Kidney epithelial cell (primary cell): Measurements from ENCODE around the gene BCR. TPM values are rescaled to one million over a fixed set of nuclear protein-coding genes. Genes with fewer than 3 reads are reported as not detected.

Source experiments
- DNase-seq: peaks from one replicate; pipeline ENCODE4 v3.0.0-alpha.2; 2010; ENCODE audit warnings: low read depth
- H3K27me3 ChIP-seq: 2 replicates; pipeline ENCODE4 v1.6.0; 2011; ENCODE audit warnings: low read length; ENCODE audit not compliant: control insufficient read depth, insufficient read depth
- H3K36me3 ChIP-seq: 2 replicates; pipeline ENCODE4 v1.5.1; 2011; ENCODE audit warnings: low read length; ENCODE audit not compliant: control insufficient read depth, insufficient read depth
- H3K4me3 ChIP-seq: 2 replicates; pipeline ENCODE4 v1.5.1; 2011; ENCODE audit warnings: low read depth, mild to moderate bottlenecking, control low read depth, low read length
- CTCF ChIP-seq: IDR thresholded peaks from 2 replicates; pipeline ENCODE4 v1.5.1; 2011; ENCODE audit warnings: mild to moderate bottlenecking, moderate library complexity, low read length, control low read depth, inconsistent platforms; ENCODE audit not compliant: insufficient read depth, poor library complexity, severe bottlenecking
- total RNA-seq: library from RNA; depleted of rRNA; stranded (reverse); fragments of >200 nt; gene quantifications from 2 replicates; pipeline ENCODE4 v1.2.3, GENCODE V29; 2015

Gene BCR
- total RNA-seq, 1 donor from 2014 or later = 42.5 TPM

GRCh38 chr22:23211622-23212021 lies 31.3 kb downstream of the BCR start:
- H3K4me3 ChIP-seq = no peak overlapping the region
- H3K27me3 ChIP-seq = no peaks in the 10 kb centered on the region
- no peak for DNase-seq
- no peak for TF ChIP-seq CTCF
- no peaks in the 10 kb centered on the region for H3K36me3 ChIP-seq

GRCh38 chr22:23212061-23213021 lies 32.0 kb downstream of the BCR start:
- H3K27me3 ChIP-seq = no peaks in the 10 kb centered on the region
- DNase-seq = no peak
- H3K4me3 ChIP-seq = no peak overlapping the region
- no peak for TF ChIP-seq CTCF
- no peaks in the 10 kb centered on the region for H3K36me3 ChIP-seq

GRCh38 chr22:23213022-23213555 lies 32.8 kb downstream of the BCR start:
- no peaks in the 10 kb centered on the region for H3K36me3 ChIP-seq
- no peak overlapping the region for H3K4me3 ChIP-seq
- H3K27me3 ChIP-seq = no peaks in the 10 kb centered on the region
- TF ChIP-seq CTCF = no peak
- no peak for DNase-seq

- no peak for TF ChIP-seq CTCF
Observed at GRCh38 chr22:23213581-23214334, 33.4 kb downstream of the BCR start.

GRCh38 chr22:23214398-23214797 lies 34.1 kb downstream of the BCR start:
- H3K36me3 ChIP-seq = no peaks in the 10 kb centered on the region
- H3K27me3 ChIP-seq = no peaks in the 10 kb centered on the region
- no peak overlapping the region for H3K4me3 ChIP-seq
- no peak for DNase-seq
- TF ChIP-seq CTCF = no peak

More at GRCh38 chr22:23213581-23214334, 33.4 kb downstream of the BCR start:
- H3K4me3 ChIP-seq = no peak overlapping the region
- no peaks in the 10 kb centered on the region for H3K36me3 ChIP-seq
- no peaks in the 10 kb centered on the region for H3K27me3 ChIP-seq
- no peak for DNase-seq
